GM23338 (cell line): Measurements from ENCODE around the gene MCTP2. TPM values are rescaled to one million over a fixed set of nuclear protein-coding genes. Genes with fewer than 3 reads are reported as not detected.

ENCODE experiments used
- ATAC-seq: fragments of 200-7000 bp; cut with Tn5 transposase; 3 replicates; pipeline ENCODE4 v1.9.1; 2020
- DNase-seq: peaks from one replicate; pipeline ENCODE4 v3.0.0-alpha.2; 2015; ENCODE audit warnings: low spot score
- H2AFZ ChIP-seq: fragments of 200-600 bp; sonication (generic); 2 replicates; pipeline ENCODE4 v1.8.0; 2016; ENCODE audit warnings: antibody characterized with exemption, mild to moderate bottlenecking, moderate library complexity
- H3F3A ChIP-seq: fragments of 200-600 bp; sonication (generic); replicated peaks from 2 replicates; pipeline ENCODE4 v1.8.0; 2017; ENCODE audit warnings: antibody characterized with exemption, mixed run types, low read depth
- H3K27ac ChIP-seq: fragments of 200-600 bp; sonication (generic); 2 replicates; pipeline ENCODE4 v1.6.1; 2016; ENCODE audit warnings: low read depth
- H3K27me3 ChIP-seq: fragments of 200-600 bp; sonication (generic); 2 replicates; pipeline ENCODE4 v1.8.0; 2016; ENCODE audit warnings: mild to moderate bottlenecking, mixed run types, moderate library complexity; ENCODE audit not compliant: insufficient read depth
- H3K36me3 ChIP-seq: fragments of 200-600 bp; sonication (generic); 2 replicates; pipeline ENCODE4 v1.8.0; 2016; ENCODE audit warnings: mild to moderate bottlenecking; ENCODE audit not compliant: insufficient read depth
- H3K4me1 ChIP-seq: fragments of 200-600 bp; sonication (generic); 2 replicates; pipeline ENCODE4 v1.8.0; 2016; ENCODE audit warnings: mild to moderate bottlenecking, moderate library complexity; ENCODE audit not compliant: insufficient read depth
- H3K4me2 ChIP-seq: fragments of 200-600 bp; sonication (generic); 2 replicates; pipeline ENCODE4 v1.7.1; 2017; ENCODE audit warnings: mixed run types
- H3K4me3 ChIP-seq: fragments of 200-600 bp; sonication (generic); 2 replicates; pipeline ENCODE4 v1.6.1; 2016; ENCODE audit warnings: mixed run types
- H3K79me2 ChIP-seq: fragments of 200-600 bp; sonication (generic); replicated peaks from 2 replicates; pipeline ENCODE4 v1.8.0; 2017; ENCODE audit warnings: mild to moderate bottlenecking; ENCODE audit not compliant: insufficient read depth
- H3K9me2 ChIP-seq: fragments of 200-600 bp; sonication (generic); 2 replicates; pipeline ENCODE4 v1.8.0; 2017; ENCODE audit not compliant: insufficient read depth
- H4K20me1 ChIP-seq: fragments of 200-600 bp; sonication (generic); replicated peaks from 2 replicates; pipeline ENCODE4 v1.8.0; 2017; ENCODE audit warnings: mild to moderate bottlenecking; ENCODE audit not compliant: insufficient read depth
- H3K27ac Mint-ChIP-seq: 2 replicates; pipeline ENCODE4 v1.8.0; 2020; ENCODE audit warnings: inconsistent platforms, mild to moderate bottlenecking, moderate library complexity, mixed read lengths
- H3K27me3 Mint-ChIP-seq: 3 replicates; pipeline ENCODE4 v1.8.0; 2022; ENCODE audit warnings: low read depth, mild to moderate bottlenecking, moderate library complexity, mixed read lengths, inconsistent platforms; ENCODE audit not compliant: insufficient read depth, poor library complexity
- H3K36me3 Mint-ChIP-seq: 3 replicates; pipeline ENCODE4 v1.8.0; 2021; ENCODE audit warnings: low read depth, mild to moderate bottlenecking, inconsistent platforms, moderate library complexity, mixed read lengths
- H3K4me1 Mint-ChIP-seq: 3 replicates; pipeline ENCODE4 v1.8.0; 2020; ENCODE audit warnings: mild to moderate bottlenecking, inconsistent platforms, mixed read lengths
- H3K4me3 Mint-ChIP-seq: 3 replicates; pipeline ENCODE4 v1.8.0; 2021; ENCODE audit warnings: moderate library complexity, mild to moderate bottlenecking, inconsistent platforms, mixed read lengths
- H3K9me3 Mint-ChIP-seq: 3 replicates; pipeline ENCODE4 v1.8.0; 2020; ENCODE audit warnings: moderate library complexity, mild to moderate bottlenecking, inconsistent platforms, mixed read lengths
- CREB1 ChIP-seq: fragments of 250-450 bp; sonication (Bioruptor Pico); IDR thresholded peaks from 2 replicates; pipeline ENCODE4 v1.5.0; 2020; ENCODE audit warnings: low read depth, mild to moderate bottlenecking, moderate library complexity
- ETS1 ChIP-seq: IDR thresholded peaks from 2 replicates; pipeline ENCODE4 v1.6.1; 2016; ENCODE audit warnings: antibody characterized with exemption
- EZH2phosphoT487 ChIP-seq: fragments of 200-600 bp; sonication (generic); IDR thresholded peaks from one replicate; pipeline ENCODE4 v1.8.1; 2018; ENCODE audit warnings: antibody characterized with exemption; ENCODE audit not compliant: unreplicated experiment
- JUNB ChIP-seq: IDR thresholded peaks from one replicate; pipeline ENCODE4 v1.6.1; 2016; ENCODE audit warnings: antibody characterized with exemption; ENCODE audit not compliant: unreplicated experiment
- NANOG ChIP-seq: IDR thresholded peaks from 2 replicates; pipeline ENCODE4 v1.6.1; 2016; ENCODE audit warnings: antibody characterized with exemption, borderline replicate concordance
- POLR2AphosphoS5 ChIP-seq: IDR thresholded peaks from 2 replicates; pipeline ENCODE4 v1.6.1; 2016; ENCODE audit warnings: antibody characterized with exemption, low read depth
- STAT1 ChIP-seq: IDR thresholded peaks from one replicate; pipeline ENCODE4 v1.6.1; 2016; ENCODE audit warnings: antibody characterized with exemption; ENCODE audit not compliant: unreplicated experiment
- ZNF114 ChIP-seq: fragments of 250-450 bp; sonication (Bioruptor Pico); IDR thresholded peaks from 2 replicates; pipeline ENCODE4 v1.5.0; 2020; ENCODE audit warnings: mild to moderate bottlenecking, moderate library complexity
- ZNF331 ChIP-seq: fragments of 250-450 bp; sonication (Bioruptor Pico); IDR thresholded peaks from 2 replicates; pipeline ENCODE4 v1.5.0; 2020; ENCODE audit warnings: low read depth, mild to moderate bottlenecking, moderate library complexity
- ZNF462 ChIP-seq: fragments of 250-450 bp; sonication (Bioruptor Pico); IDR thresholded peaks from 2 replicates; pipeline ENCODE4 v1.5.0; 2020; ENCODE audit warnings: mild to moderate bottlenecking, moderate library complexity
- polyA plus RNA-seq: library from polyadenylated mRNA; unstranded; fragments of >200 nt; fragmentation: Nextera tagmentation; extraction: Ambion mirVana; gene quantifications from 2 replicates; pipeline ENCODE4 v1.2.1, GENCODE V29; 2016
- total RNA-seq: library from RNA; depleted of rRNA; stranded (reverse); fragments of >200 nt; shearing (Covaris generic); gene quantifications from 2 replicates; pipeline ENCODE4 v1.2.3, GENCODE V29; 2014
- TF ChIP-seq, protein P1 (sequence below), 2 experiments: fragments of 200-600 bp in 1 of 2; sonication (generic) in 1 of 2; conservative IDR thresholded peaks; 2 replicates each; pipeline versions ENCODE4 v1.5.1 to v1.6.1; 2016 to 2017; ENCODE audit warnings: antibody characterized with exemption in 2 of 2, low read depth in 2 of 2, mild to moderate bottlenecking in 2 of 2, moderate library complexity in 1 of 2
- TF ChIP-seq, protein P2 (sequence below): IDR thresholded peaks from one replicate; pipeline ENCODE4 v1.6.1; 2018; ENCODE audit warnings: antibody characterized with exemption; ENCODE audit not compliant: unreplicated experiment

MCTP2 gene
- total and polyA plus RNA-seq, 2 experiments from 2014 or later = 1.8 to 5.5 TPM

DNA sequence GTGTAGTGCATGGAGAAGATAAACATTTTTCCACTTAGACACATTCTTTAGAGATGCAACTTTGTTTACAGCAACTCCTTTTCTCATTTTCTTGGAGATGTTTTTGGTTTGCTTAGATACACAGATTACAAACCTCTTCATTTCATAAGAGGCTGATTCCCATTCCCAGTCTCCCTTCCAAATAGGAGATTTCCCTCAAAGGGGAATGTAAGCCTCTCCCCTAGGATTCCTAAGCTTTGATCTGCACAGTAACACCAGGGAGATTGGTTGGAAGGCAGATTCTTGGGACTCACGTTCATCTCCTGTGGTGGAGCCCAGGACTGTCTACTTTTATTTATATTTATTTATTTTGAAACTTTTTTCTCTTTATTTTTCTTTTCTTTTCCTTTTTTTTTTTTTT lies 63.2 kb downstream of the MCTP2 start:
- H2AFZ ChIP-seq = no peak overlapping the region
- ATAC-seq = no peak
- peaks cover 14% of the 10 kb centered on the region for H3K9me3 Mint-ChIP-seq

More for the DNA sequence above, 63.2 kb downstream of the MCTP2 start:
- Histone ChIP-seq H3K79me2 (no peaks in the 10 kb centered on the region), H3K36me3 (no peaks in the 10 kb centered on the region), H3K27ac (no peak overlapping the region), H3K4me1 (no peaks in the 10 kb centered on the region), H3K9me2 (no peaks in the 10 kb centered on the region), H4K20me1 (no peaks in the 10 kb centered on the region), H3F3A (no peaks in the 10 kb centered on the region), H3K27me3 (no peaks in the 10 kb centered on the region), H3K4me3 (no peak overlapping the region), H3K4me2 (no peak overlapping the region)
- Mint-ChIP-seq H3K4me3 (no peak overlapping the region), H3K27ac (no peak overlapping the region), H3K4me1 (no peaks in the 10 kb centered on the region; the same call in 2 of the 3 replicates), H3K27me3 (peaks cover 2% of the 10 kb centered on the region), H3K36me3 (peaks cover 6% of the 10 kb centered on the region; the same call in 2 of the 3 replicates)
- no peak for TF ChIP-seq ZNF462 (CRISPR knock-in tag)
- TF ChIP-seq NANOG = no peak
- no peak for TF ChIP-seq ZNF114
- no peak for TF ChIP-seq ETS1
- TF ChIP-seq STAT1 = no peak
- TF ChIP-seq, protein P1, sequence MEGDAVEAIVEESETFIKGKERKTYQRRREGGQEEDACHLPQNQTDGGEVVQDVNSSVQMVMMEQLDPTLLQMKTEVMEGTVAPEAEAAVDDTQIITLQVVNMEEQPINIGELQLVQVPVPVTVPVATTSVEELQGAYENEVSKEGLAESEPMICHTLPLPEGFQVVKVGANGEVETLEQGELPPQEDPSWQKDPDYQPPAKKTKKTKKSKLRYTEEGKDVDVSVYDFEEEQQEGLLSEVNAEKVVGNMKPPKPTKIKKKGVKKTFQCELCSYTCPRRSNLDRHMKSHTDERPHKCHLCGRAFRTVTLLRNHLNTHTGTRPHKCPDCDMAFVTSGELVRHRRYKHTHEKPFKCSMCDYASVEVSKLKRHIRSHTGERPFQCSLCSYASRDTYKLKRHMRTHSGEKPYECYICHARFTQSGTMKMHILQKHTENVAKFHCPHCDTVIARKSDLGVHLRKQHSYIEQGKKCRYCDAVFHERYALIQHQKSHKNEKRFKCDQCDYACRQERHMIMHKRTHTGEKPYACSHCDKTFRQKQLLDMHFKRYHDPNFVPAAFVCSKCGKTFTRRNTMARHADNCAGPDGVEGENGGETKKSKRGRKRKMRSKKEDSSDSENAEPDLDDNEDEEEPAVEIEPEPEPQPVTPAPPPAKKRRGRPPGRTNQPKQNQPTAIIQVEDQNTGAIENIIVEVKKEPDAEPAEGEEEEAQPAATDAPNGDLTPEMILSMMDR (conservative IDR thresholded peaks at IDR 0.05; ENCODE audit: low read depth in 2 of 2) = no peak
- TF ChIP-seq EZH2phosphoT487 = no peak
- no peak for TF ChIP-seq ZNF331 (CRISPR knock-in tag)
- TF ChIP-seq JUNB = no peak
- TF ChIP-seq POLR2AphosphoS5 = no peak
- TF ChIP-seq, protein P2, sequence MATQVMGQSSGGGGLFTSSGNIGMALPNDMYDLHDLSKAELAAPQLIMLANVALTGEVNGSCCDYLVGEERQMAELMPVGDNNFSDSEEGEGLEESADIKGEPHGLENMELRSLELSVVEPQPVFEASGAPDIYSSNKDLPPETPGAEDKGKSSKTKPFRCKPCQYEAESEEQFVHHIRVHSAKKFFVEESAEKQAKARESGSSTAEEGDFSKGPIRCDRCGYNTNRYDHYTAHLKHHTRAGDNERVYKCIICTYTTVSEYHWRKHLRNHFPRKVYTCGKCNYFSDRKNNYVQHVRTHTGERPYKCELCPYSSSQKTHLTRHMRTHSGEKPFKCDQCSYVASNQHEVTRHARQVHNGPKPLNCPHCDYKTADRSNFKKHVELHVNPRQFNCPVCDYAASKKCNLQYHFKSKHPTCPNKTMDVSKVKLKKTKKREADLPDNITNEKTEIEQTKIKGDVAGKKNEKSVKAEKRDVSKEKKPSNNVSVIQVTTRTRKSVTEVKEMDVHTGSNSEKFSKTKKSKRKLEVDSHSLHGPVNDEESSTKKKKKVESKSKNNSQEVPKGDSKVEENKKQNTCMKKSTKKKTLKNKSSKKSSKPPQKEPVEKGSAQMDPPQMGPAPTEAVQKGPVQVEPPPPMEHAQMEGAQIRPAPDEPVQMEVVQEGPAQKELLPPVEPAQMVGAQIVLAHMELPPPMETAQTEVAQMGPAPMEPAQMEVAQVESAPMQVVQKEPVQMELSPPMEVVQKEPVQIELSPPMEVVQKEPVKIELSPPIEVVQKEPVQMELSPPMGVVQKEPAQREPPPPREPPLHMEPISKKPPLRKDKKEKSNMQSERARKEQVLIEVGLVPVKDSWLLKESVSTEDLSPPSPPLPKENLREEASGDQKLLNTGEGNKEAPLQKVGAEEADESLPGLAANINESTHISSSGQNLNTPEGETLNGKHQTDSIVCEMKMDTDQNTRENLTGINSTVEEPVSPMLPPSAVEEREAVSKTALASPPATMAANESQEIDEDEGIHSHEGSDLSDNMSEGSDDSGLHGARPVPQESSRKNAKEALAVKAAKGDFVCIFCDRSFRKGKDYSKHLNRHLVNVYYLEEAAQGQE = no peak
- TF ChIP-seq CREB1 (CRISPR knock-in tag) = no peak
- DNase-seq = no peak
